ENCODE results near the gene FAM24B.

The FAM24B gene

GRCh38 chr10:122855745-122856144, 23.6 kb downstream of the FAM24B start:
- DNase-seq (ENCODE audit: extremely low spot score), result no peak
- CTCF ChIA-PET, result interaction anchor here (1.1 to 1.3 kb wide), 2 partner anchors 10 to 11 kb away, joined by 3 read pairs; partner anchors contain the start of gene CUZD1
- POLR2A ChIA-PET, result no interaction called here
- TF ChIP-seq CTCF (IDR thresholded peaks at IDR 0.05; ENCODE audit: control extremely low read depth, extremely low read depth, low read depth, missing control alignments), result no peak

- ChIA-PET POLR2A (no interaction called here), CTCF (no interaction called here)
- DNase-seq (ENCODE audit: extremely low spot score), result no peak
- no peak for TF ChIP-seq CTCF (IDR thresholded peaks at IDR 0.05; ENCODE audit: control extremely low read depth, extremely low read depth, low read depth, missing control alignments)
These were observed 24.7 kb downstream of the FAM24B start for GRCh38 chr10:122854648-122855047.

GRCh38 chr10:122853665-122854313, 25.6 kb downstream of the FAM24B start:
- no peak for DNase-seq (ENCODE audit: extremely low spot score)
- ChIA-PET CTCF (no interaction called here), POLR2A (no interaction called here)
- no peak for TF ChIP-seq CTCF (IDR thresholded peaks at IDR 0.05; ENCODE audit: control extremely low read depth, extremely low read depth, low read depth, missing control alignments)

GRCh38 chr10:122852261-122852660, 27.1 kb downstream of the FAM24B start:
- TF ChIP-seq CTCF (IDR thresholded peaks at IDR 0.05; ENCODE audit: control extremely low read depth, extremely low read depth, low read depth, missing control alignments), result no peak
- no peak for DNase-seq (ENCODE audit: extremely low spot score)
- ChIA-PET POLR2A (no interaction called here), CTCF (interaction anchor here (1.1 kb wide), 2 partner anchors 8 to 21 kb away, joined by 3 read pairs; no protein-coding TSS in a partner anchor)

- ChIA-PET CTCF (no interaction called here), POLR2A (no interaction called here)
- no peak for DNase-seq (ENCODE audit: extremely low spot score)
- no peak for TF ChIP-seq CTCF (IDR thresholded peaks at IDR 0.05; ENCODE audit: control extremely low read depth, extremely low read depth, low read depth, missing control alignments)
These were observed 28.4 kb downstream of the FAM24B start for GRCh38 chr10:122850705-122851640.

GRCh38 chr10:122849900-122850605, 29.3 kb downstream of the FAM24B start:
- ChIA-PET POLR2A (no interaction called here), CTCF (no interaction called here)
- DNase-seq (ENCODE audit: extremely low spot score), result no peak
- no peak for TF ChIP-seq CTCF (IDR thresholded peaks at IDR 0.05; ENCODE audit: control extremely low read depth, extremely low read depth, low read depth, missing control alignments)

Measured in GM10248 (cell line).